GM18870 (cell line): Measurements from ENCODE around the gene SLC4A8.

Experiments used
- ATAC-seq: cut with Tn5 transposase; IDR thresholded peaks from one replicate; pipeline ENCODE4 v1.9.1; 2021; ENCODE audit warnings: moderate library complexity; ENCODE audit not compliant: unreplicated experiment

SLC4A8 gene

DNA sequence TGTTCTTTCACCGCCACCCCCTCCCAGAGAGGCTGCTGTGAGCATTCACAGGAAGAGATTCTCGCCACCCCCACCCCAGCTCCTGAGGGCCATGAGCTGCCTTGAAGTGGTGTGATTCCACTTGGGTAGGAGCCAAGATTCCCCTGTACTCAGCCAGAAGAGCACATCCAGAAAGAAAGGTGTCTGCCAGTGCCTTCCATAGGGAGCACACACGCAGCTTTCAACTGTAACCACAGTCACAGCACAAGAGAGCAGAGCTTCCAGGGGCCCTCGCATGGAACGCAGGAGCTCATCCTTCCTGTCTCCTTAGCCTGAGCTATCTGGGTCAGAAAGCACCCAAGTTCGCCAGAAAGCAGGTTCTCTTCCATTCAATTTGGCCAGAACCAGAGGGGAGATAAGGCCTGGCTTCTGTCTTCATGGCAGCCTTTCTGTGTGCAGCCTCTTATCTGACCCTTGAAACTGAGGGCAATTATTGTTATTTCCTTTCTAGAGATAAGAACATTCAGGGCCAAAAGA, 99.8 kb downstream of the SLC4A8 start:
- no peak for ATAC-seq

DNA sequence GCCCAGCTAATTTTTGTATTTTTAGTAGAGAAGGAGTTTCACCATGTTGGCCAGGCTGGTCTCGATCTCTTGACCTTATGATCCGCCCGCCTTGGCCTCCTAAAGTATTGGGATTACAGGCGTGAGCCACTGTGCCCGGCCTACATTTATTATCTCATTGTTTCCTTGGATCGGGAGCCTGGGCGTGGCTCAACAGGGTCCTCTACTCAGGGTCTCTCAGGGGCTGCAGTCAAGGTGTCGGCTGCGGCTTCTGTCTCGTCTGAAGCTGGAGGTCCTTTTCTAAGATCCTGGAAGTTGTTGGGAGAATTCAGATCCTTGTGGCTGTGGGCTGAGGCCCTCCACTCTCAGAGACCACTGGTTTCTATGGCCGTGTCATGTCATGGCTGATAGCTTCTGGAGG, 100.9 kb downstream of the SLC4A8 start:
- no peak for ATAC-seq

DNA sequence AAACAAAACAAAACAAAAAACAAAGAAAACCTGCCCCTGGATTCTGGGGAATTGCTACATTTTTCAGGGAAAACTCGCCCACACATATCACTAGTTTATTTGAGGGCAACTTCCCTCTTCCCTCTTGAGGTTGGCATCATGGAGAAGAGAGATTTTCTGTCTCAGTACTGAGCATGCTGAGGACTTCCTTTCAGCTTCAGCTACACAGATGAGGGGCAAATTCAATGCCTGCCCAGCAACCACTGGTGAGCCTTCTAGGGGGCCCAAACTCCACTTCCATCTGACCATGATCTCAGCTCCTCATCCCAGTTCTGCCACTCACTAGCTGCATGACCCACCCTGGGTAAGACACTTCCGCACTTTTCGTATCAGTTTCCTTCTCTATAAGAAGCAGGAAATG, 103.3 kb downstream of the SLC4A8 start:
- ATAC-seq, result no peak

DNA sequence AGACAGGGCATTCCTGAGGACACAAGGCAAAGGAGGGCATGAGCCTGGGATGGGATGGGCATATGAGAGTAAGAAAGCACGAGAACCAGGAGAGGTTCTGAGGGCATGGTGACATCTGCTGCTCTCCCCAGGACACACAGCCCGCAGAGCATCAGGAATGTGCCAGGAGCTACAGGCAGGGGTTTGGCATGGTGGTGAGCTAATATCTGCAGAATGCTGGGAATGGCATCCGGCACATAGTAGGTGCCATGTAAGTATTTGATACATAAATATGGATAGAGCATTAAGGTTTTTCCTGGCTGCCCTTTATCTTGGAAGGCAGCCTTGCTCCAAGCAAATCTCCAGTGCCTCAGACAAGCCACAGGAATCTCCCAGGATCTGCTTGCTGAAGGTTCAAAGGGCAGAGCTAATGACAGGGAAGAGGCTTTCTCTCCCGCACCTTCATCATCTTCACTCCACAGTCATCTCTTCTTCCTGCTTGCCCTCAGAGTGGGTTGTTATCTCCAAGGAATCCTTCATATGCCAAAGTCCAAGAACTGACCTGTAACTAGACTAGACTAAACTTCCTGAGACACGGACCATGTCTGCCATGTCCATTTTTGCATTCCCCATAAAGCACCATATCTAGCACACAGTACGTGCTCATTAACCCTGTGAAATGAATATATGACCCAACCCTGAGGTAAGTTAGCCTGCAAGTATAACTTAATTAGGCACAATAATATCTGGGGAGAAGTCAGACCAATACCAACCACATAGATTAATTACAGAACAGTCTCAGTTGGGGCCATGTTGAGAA, 104.4 kb downstream of the SLC4A8 start:
- ATAC-seq, result no peak

DNA sequence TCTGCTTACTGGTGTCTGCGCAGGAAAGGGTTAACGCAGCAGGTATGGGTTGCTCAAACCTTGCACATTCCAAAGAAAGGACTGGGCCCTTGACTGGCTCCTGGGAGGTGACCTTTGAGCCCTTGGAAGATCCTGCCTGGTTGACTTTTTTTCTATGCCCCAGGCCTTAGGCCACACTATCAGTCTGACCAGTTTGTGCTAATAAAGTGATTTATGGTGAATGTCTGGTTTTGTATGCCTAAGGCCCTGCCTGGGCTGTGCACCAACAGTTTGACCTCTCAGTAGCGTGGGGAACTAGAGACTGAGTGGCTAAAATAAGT, 105.0 kb downstream of the SLC4A8 start:
- no peak for ATAC-seq

DNA sequence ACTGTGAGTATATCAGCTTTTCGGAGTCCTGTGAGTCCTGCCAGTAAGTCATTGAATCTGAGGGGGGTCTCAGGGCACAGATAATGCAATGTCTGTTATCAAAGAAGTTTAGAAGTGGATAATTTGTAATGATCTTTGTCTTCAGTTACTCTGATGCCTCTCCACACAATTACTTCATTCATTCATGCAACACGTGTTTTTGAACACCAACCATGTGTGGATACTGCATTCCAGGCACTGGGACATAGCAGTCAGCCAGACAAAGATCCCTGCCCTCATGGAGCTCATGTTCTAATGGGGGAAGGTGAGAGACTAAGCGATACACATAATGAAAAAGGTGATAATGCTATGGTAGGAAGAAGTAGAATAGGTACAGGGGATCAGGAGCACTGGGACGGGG, 105.6 kb downstream of the SLC4A8 start:
- ATAC-seq, result no peak

DNA sequence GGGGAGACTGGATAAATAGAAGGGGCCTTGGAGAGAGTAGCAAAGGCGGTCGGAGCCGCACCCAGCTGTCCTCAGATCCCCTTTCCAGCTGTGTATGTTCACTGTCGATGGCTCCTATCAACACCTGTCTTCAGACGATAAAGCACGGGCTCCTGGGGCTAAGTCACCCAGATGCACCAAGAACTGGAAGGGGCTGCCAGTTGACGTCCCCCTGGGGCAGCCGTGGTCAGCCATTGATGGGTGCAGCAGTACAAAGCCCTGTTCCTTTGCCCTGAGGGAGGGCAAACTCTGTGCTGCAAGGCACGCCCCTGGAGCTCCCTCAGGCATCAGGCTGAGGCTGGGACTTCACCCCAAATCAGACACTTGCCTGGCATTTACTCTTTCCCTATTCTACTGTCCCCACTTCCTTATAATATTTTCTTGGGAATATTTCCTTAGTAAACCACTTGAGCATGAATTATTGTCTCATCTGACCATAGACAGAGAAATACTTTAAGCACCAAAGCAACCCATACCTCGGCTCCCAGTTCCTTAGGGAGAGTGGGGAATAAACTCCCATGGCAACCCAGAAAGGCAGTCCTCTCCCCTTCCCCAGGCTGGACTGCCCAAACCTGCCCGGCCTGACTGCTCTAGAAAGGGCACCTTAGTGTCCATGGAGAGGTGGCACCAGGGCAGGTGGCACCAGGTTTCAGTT, 106.8 kb downstream of the SLC4A8 start:
- no peak for ATAC-seq

DNA sequence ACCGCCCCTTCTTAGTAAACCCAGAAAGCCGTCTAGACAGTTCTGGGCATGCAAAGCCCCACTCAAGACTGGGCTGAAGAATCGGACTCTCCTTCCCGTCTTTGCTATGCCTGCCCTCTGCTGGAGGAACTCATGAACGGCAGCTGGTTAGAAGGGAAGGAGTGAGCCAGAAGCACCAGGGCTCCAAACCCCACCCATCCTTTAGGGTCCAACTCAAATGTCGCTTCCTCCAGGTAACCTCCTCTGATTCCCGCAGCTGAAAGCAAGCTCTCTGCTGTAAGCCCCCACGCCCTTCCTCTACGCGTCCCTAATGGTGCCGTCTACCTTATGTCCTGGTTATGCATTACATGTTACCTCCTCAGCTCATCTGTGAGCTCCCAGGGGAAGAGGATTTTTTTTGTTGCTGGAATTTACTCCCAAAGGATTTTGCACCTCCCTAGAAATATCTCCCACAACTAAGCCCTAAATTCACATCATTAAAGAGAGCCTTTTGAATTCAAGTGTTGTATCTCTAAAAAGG, 107.4 kb downstream of the SLC4A8 start:
- ATAC-seq, result no peak

DNA sequence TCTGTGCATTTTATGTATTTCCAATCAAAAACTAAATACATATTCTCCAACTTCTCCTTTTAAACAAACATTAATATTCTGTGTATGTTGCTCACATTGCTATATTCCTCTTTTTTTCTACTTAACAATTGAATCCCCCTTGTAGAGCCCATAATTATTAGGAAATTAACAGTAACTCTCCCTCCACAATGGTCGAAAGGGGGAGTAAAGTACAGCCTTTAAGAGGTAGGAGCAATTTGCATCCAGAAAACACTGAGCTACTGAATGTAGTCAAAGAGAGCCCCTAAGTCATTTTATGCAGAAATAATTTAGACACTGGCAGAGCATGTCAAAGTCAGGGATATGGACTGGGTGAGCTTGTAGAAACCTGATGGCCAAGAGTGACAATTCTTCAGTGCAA, 109.2 kb downstream of the SLC4A8 start:
- no peak for ATAC-seq

DNA sequence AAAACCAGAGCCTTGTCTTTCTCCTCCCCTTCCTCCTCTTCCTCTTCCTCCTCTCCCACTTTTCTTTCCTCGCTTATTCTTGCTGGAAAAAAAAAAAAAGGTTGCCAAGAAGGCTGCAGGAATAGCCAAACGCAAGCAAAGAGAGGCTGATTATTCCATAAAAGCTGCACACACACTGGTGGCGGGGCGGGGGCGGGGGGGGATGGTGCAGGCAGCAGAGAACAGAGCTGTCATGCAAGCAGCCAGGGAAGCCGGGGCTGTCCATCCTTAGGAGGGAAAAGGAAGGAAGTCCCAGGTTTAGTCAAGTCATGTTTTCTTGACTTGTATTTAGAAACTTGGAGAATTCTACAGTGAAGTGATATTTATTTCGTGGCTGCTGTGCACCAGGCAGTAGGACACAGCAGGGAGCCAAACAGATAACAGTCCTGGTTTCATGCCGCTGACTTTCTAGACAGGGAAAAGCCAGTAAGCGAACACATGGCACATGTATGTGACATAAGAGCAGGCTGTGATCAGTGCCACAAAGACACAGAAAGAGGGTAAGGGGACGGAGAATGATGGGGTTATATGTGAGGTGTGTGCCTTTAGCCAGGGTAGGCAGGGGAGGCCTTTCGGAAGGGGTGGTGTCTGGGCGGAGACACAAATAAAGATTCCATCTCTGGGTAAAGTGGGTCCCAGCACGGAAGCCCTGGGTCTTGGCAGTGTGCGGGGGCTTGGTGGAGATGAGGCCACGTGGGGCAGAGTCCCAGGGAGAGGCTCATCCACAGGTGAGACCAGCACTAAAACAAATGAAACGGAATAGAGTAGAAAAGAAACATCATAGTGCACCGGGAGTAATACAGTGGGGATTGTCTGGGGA, 109.8 kb downstream of the SLC4A8 start:
- ATAC-seq, result no peak

DNA sequence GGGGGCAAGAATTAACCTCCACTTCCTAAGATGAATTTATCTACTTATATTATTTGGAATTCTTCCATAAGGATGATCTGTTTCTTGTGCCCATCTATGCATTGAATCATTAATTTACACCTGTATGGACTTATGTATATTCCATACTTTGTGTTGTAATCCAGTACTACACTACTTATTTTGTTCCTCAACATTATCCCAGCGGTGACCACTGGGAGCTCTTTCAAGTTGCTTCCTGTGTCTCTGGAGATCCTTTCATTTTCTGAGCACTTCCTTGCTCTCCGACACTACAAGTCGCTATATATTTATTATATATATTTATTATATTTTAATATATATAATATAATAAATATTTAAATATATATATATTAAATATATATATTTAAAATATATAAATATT, 111.5 kb downstream of the SLC4A8 start:
- no peak for ATAC-seq

DNA sequence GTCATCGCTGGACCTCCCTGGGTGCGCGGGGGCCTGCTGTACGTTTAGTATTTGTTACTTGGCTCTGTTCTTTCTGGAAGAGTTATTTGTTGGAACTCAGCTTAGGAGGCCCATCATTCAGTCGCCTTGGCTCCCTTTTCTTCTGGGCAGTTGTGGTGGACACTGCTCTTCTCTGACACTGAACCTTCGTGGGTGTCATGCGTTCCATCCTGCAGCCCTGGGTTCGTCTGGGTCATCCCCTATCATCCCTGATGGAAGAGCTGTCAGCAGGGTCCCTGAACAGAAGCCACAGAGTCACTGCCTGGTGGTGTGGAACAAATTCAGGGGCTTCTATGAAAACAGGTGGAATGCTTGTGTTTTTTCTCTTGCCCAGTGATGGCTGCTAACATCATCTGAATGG, 113.5 kb downstream of the SLC4A8 start:
- no peak for ATAC-seq

DNA sequence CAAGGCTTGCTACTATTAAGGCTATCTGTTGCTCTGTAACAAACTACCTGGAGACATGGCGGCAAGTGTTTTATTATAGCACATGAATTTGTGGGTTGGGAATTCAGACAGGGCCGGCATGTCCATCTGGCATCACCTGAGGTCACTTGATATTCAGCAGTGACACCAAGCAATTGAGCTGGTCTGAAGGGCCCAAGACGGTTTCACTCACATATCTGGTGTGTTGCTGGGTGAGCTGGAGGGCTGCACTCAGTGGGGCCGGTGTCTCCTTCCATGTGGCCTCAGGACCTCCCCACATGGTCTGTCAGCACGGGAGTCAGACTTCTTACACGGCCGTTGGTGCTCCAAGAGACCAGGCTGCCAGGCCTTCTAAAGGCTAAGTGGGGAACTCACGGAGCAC, 114.0 kb downstream of the SLC4A8 start:
- ATAC-seq, result no peak

DNA sequence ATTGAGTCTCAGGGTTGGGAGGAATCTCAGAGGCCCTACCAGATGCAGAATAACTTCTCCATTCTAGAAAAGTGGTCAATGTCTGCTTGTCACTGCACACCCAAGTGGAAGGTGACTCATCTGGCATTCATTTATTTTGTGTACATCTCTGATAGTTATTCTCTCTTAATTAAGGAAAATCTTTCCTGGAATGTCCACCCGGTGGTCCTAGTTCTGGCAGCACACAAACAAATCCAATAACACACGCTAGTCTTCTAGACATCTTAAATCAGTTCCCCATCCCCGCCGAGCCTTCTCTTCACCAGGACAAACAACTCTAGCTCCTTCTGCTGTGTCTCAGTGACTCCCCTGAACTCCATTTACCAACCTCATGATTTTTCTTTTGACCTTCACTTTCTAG, 116.4 kb downstream of the SLC4A8 start:
- ATAC-seq, result no peak

DNA sequence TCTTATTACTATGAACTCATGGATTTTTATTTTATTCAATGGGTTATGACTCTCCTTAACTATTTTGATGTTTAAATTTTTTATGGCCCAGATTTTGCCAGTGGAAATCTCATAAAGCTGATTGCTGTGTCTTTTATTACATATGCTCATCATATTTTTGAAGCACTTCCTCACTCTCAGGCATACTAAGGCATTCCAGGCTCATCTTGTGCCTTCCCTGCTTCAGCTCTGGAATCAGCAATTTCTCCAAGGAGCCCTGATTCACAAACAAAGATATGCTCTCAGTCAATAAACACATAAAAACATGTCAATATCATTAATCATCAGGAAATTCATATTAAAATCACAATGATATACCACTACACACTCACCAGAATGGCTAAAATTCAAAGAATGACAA, 121.5 kb downstream of the SLC4A8 start:
- no peak for ATAC-seq

DNA sequence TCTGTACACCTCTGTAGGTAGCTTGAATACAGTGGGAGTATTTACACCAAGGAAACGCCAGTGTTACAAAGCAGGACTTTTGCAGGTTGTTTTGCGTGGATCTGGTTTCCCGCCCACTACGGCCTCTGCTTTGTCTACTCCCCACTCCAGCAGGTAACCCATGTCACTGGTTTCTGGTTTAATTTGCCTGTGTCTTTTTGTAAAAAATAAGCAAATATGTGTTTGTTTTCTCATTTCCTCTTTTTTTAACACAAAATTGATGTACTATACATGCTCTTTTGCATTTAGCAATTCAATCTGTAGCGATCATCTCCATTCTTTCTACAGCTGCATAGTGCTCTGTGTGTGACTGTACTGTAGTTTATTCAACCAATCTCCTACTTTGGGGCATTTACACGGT, 123.0 kb downstream of the SLC4A8 start:
- no peak for ATAC-seq

DNA sequence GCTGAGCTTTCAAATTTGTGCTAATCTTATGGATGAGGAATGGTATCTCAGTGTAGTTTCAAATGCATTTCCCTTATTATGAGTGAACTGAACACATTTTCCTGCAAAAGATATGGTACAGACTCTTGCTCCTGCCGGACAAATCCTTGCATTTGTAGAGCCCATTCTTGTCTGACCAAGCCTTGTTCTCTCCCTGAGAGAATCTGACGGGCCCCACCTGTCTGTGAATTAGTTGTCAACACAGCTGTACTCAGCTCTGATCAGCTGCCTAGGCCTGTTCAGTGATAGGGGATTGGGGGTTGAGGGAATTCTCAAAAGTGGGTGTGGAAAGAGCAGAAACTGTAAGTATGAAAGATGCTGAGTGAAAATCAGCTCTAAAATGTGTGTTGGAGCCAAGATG, 123.6 kb downstream of the SLC4A8 start:
- no peak for ATAC-seq

DNA sequence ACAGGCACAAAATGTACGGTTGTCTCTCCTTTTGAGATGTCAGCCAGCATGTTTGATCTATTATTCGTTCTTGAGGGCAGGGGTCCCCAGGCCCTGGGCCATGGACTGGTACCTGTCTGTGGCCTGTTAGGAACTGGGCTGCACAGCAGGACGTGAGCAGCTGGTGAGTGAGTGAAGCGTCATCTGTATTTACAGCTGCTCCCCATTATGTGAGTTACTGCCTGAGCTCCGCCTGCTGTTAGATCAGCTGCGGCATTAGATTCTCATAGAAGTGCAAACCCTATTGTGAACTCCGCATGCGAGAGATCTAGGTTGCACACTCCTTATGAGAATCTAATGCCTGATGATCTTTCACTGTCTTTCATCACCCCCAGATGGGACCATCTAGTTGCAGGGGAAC, 125.0 kb downstream of the SLC4A8 start:
- ATAC-seq, result no peak
